ENCODE data around the gene NOL4L.

DNA sequence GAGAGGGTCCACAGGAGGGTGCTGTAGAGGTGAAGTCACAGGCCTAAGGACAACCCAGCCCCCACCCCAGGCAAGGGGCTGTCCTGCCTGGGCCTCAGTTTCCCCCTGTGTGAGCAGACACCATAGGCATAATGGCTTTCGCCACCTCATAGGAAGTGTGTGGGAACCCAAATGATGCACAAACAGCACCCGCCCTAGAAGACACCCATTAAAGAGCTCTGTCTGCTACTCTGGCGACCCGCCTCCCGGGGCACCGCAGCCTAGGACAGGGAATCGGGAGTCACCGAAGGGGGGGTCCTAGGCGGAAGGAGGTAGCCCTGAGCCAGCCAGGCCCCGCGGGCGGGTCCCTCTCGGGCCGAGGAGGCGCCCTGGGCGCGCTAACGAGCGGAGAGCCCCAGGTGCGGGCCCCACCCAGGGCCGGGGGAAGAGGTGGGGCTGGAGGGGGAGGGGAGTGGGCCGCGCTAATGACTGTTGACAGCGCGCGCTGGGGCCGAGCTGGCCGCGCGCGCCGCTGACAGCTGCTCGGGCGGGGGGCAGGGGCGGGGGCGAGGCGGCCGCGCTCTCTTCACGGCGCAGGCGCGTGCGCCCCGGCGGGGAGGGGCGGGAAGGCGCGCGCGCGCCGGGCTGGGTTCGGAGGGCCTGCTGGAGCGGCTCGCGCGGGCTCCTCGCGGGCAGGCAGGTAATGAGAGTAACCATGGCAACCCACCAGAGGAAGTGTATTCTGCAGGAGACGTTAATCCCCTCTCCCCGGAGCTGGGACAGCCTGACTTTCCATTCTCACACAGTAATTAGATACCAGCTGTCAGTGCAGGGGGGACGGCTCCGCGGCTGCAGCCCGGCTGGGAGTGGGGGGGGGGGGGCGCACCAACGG lies 48.9 kb downstream of the NOL4L start:
- TF ChIP-seq, protein P1, sequence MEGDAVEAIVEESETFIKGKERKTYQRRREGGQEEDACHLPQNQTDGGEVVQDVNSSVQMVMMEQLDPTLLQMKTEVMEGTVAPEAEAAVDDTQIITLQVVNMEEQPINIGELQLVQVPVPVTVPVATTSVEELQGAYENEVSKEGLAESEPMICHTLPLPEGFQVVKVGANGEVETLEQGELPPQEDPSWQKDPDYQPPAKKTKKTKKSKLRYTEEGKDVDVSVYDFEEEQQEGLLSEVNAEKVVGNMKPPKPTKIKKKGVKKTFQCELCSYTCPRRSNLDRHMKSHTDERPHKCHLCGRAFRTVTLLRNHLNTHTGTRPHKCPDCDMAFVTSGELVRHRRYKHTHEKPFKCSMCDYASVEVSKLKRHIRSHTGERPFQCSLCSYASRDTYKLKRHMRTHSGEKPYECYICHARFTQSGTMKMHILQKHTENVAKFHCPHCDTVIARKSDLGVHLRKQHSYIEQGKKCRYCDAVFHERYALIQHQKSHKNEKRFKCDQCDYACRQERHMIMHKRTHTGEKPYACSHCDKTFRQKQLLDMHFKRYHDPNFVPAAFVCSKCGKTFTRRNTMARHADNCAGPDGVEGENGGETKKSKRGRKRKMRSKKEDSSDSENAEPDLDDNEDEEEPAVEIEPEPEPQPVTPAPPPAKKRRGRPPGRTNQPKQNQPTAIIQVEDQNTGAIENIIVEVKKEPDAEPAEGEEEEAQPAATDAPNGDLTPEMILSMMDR (IDR thresholded peaks at IDR 0.05; ENCODE audit: low read depth, low read length) = no peak
- TF ChIP-seq POLR2A (IDR thresholded peaks at IDR 0.05; ENCODE audit: extremely low read depth, insufficient read length) = peak; percentile 26
- TF ChIP-seq MYC (IDR thresholded peaks at IDR 0.05; ENCODE audit: low read depth, low read length) = no peak
- TF ChIP-seq, protein P2, sequence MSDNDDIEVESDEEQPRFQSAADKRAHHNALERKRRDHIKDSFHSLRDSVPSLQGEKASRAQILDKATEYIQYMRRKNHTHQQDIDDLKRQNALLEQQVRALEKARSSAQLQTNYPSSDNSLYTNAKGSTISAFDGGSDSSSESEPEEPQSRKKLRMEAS (IDR thresholded peaks at IDR 0.05; ENCODE audit: low read depth, low read length) = 0 out of 2 replicates have a peak, but pooled peaks have one; percentile 5

Measured in NB4 (cell line).